ENCODE data around the gene PPARA.

PPARA gene

DNA sequence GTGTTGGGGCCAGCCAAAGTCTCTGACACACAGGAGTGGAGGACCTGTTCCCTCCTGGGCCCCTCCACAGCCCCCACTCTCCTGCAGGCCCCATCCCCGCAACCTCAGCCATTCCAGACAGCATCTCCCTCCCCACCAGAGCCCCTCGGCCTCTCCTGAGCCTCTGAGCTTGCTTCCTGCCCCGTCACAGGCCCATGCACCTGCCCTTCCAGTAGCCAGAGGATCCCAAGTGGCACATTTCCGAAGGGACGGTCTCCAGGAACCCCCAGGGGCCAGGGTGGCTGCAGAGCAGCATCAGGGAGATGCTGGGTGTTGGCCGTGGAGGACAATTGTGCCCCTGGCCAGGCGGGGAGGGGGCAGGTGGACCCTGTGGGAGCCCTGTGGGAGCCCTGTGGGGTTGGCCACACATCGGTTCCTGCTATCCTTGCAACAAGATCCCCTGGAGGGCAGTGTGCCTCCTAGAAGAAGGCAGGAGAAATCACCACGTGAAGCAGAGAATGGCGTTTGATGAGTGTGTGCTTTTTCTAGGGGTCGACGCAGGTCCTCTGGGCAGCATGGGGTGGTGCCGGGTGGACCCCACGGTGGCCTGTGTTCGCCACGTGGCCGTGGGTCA, 45.3 kb upstream of the PPARA start:
- H3K4me3 ChIP-seq (ENCODE audit: low read depth, low read length): no peak overlapping the region
- DNase-seq (ENCODE audit: low read depth): no peak
- TF ChIP-seq, protein P1, sequence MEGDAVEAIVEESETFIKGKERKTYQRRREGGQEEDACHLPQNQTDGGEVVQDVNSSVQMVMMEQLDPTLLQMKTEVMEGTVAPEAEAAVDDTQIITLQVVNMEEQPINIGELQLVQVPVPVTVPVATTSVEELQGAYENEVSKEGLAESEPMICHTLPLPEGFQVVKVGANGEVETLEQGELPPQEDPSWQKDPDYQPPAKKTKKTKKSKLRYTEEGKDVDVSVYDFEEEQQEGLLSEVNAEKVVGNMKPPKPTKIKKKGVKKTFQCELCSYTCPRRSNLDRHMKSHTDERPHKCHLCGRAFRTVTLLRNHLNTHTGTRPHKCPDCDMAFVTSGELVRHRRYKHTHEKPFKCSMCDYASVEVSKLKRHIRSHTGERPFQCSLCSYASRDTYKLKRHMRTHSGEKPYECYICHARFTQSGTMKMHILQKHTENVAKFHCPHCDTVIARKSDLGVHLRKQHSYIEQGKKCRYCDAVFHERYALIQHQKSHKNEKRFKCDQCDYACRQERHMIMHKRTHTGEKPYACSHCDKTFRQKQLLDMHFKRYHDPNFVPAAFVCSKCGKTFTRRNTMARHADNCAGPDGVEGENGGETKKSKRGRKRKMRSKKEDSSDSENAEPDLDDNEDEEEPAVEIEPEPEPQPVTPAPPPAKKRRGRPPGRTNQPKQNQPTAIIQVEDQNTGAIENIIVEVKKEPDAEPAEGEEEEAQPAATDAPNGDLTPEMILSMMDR (IDR thresholded peaks at IDR 0.05; ENCODE audit: control insufficient read depth, extremely low read depth, insufficient read depth): 0 out of 2 replicates have a peak, but pooled peaks have one; percentile 12

DNA sequence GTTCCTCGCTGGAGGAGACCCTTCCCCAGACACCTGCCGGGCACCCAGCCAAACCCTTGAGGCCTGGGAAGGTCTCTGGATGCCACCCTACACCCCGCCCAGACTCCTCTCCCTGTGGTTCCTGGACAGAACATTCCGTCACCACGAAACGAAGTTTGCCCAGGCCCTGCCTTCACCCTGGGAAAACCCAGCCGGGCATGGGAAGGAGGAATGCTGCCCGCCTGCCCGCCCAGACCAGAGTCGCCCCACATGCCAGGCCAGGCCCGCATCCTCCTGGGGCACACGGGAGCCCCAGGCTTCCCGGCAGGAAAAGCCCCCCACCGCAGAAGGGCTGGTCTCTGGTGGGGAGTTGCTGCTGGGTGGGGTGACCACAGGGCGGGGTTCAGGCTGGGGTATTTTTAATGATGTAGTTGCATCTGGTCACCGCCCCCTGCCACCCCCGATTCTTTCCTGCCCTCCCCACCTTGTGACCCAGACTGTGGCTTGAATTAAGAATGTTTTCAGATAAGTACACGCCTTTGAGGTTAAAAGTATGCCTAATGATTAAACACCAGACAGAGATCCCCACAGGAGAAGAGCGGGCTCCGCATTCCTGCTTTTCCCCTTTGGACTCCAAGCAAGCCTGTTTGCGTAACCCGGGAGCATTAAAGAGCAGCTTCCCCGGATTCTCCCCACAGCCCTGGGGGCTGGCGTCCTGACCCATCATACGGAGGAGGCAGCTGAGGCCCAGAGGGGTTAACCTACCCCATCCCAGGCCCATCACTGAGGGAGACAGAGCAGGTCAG, 44.6 kb upstream of the PPARA start:
- H3K4me3 ChIP-seq (ENCODE audit: low read depth, low read length): no peak overlapping the region
- no peak for DNase-seq (ENCODE audit: low read depth)
- TF ChIP-seq, protein P1 (IDR thresholded peaks at IDR 0.05; ENCODE audit: control insufficient read depth, extremely low read depth, insufficient read depth): no peak

DNA sequence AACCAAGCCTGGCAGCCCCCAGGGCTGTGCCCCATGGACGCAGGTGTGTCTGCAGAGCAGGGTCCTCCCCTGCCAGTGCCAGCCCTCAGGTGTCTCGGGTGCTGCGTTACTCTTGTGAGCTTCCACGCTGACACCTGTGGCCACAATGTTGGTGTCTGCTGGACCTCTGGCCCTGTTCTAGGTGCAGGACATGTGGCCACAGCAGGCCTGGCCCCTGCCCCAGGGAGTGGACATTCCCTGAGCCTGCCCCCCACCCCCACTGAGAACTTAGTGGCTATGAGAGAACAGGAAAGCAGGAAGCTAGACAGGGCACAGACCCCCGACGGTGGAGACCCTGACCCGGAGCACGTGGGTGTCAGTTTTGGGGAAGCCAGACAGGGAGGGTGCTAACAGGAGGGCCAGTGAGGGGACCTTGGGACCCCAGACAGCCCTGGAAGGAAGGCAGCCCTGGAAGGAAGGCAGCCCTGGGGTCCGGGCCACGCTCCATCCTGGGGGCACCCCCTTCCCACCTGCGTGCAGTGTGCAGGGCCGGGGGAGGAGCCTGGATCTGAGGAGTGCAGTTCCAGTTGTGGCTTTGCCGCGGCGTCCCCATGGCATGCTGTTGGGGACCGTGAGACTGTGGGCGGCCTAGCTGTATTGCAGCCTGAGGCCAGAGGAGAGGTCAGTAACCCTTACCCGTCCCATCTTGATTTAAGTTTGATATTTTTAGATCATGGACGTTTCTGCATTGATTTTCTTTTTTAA, 43.9 kb upstream of the PPARA start:
- TF ChIP-seq, protein P1 (IDR thresholded peaks at IDR 0.05; ENCODE audit: control insufficient read depth, extremely low read depth, insufficient read depth): no peak
- H3K4me3 ChIP-seq (ENCODE audit: low read depth, low read length): no peak overlapping the region
- no peak for DNase-seq (ENCODE audit: low read depth)

DNA sequence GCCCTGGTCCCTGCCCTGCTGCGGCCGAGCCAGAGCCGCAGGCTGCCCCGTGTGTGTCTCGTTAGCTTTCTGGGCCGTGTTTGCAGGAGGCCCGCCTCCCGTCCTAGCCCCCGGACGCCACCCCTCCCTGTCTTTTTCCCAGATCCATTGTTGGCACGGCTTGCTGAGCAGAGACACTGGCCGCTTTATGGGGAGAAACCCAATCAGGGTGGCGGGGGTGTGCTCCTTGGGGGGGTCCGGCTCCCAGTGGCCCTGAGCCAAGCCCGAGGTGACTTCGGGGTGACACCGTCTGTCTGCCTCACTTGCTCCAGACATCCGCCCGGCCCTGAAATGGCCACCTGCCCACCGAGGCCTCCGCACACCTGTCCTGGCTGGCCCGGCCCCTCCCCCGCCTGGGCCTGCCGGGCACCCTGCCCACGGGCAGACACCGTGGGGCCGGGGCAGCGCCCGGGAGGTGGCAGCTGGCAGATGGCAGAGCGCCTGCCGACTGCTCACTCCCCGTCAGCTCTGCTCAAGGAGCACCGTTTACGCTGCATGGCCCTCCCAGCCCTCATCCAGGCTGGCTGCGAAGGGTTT, 43.1 kb upstream of the PPARA start:
- no peak for DNase-seq (ENCODE audit: low read depth)
- TF ChIP-seq, protein P1 (IDR thresholded peaks at IDR 0.05; ENCODE audit: control insufficient read depth, extremely low read depth, insufficient read depth): 0 out of 2 replicates have a peak, but pooled peaks have one; percentile 9
- no peak overlapping the region for H3K4me3 ChIP-seq (ENCODE audit: low read depth, low read length)

DNA sequence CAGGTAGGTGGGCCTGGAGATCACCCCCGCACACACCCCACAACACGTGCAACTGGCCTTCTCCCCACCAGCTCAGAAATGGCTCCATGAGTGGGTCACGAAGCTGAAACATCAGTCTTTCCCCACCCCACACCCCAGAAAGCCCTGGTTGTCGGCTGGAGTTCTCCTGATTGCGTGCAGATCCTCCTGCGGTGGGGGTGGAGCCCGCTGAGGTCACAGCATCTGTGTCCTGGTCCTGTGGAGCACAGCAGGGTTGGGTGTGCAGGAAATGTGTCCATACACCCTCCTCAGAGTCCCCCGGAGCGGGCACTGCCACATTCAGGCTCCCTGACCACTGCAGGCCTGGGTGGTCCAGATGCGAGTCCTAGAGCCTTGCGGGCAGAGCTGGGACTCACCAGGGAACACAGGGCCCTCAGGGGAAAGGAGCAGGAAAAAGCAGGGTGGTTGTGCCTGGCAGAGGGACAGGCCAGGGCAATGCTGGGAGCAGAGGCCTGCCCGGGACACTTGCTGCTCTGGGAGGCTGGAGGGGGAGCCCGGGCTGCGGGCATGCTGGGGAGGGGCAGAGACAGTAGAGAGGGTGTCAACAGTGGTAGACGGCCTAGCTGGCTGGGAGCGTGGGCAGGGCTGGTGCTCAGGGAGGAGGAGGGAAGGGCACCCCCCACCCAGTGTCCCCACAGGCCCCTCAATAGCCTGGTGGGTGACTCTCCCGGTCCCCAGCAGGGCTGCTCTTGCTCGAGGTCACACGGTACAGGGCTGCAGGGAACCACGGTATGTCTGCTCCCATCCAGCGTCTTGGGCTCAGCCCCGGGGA, 42.4 kb upstream of the PPARA start:
- no peak for DNase-seq (ENCODE audit: low read depth)
- TF ChIP-seq, protein P1 (IDR thresholded peaks at IDR 0.05; ENCODE audit: control insufficient read depth, extremely low read depth, insufficient read depth): no peak
- no peak overlapping the region for H3K4me3 ChIP-seq (ENCODE audit: low read depth, low read length)
